KBM-7 (cell line): Measurements from ENCODE around the gene TACR1.

Source experiments
- DNase-seq: peaks from one replicate; pipeline ENCODE4 v3.0.0-alpha.2; 2015
- in situ Hi-C: fragments of 300-500 bp; cut with MboI; formaldehyde crosslinking; loops from 2 replicates; pipeline ENCODE4 v1.14.3; 2020; ENCODE audit warnings: low sequenced_read_pairs, low pct_unique_long_range_greater_than_20kb, mixed read lengths

TACR1 gene

GRCh38 chr2:75003276-75003675 is 196.0 kb downstream of the TACR1 start:
- DNase-seq: no peak
- in situ Hi-C loops: no loop called here

DNA sequence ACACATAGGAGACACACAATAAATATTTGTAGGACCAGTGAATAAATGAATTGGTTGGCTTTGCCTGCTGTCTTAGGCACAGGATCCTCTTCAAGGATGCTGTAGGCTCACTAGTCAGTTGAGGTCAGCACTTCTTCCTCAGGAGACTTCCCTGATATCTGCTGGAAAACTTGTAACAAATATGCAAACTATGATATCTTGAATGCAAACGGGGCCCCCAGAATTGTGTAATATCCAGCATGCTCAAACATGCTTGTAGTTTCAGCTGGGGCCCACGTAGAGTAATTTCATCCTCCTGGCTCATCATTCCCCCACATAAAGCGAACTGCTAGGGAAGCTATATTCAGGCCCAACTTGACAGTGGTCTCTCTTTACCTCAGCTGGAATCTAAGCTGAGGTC is 197.3 kb downstream of the TACR1 start:
- no peak for DNase-seq
- in situ Hi-C loops: no loop called here

DNA sequence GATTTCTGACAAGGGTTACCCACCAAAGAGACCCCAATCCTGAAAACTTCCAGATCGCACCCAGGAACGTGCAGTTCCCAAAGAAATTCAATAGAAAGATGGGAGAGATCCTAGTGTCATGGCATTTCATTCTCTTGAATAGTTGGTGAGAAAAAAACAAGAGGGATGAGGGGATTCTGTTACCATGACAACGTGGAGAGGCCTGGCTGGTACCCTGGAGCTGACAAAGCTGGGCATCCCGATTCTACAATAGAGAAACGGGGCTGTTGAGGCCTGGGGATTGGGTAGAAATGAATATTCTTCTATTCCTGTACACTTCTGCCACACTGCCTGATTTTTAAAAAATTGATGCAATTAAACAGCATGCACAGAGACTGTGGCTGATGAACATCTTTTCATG is 199.9 kb downstream of the TACR1 start:
- DNase-seq: no peak

More for the DNA sequence above, 199.9 kb downstream of the TACR1 start:
- in situ Hi-C loops: no loop called here
